ENCODE measurements around the gene ABHD16B. TPM values are rescaled to one million over a fixed set of nuclear protein-coding genes. Genes with fewer than 3 reads are reported as not detected.

The ABHD16B gene
- total and polyA plus RNA-seq, 10 of the 15 experiments (the other 5 are each of a cell fraction or from before 2014, with no cell fraction given): 0.13 TPM; not detected in 9

DNA sequence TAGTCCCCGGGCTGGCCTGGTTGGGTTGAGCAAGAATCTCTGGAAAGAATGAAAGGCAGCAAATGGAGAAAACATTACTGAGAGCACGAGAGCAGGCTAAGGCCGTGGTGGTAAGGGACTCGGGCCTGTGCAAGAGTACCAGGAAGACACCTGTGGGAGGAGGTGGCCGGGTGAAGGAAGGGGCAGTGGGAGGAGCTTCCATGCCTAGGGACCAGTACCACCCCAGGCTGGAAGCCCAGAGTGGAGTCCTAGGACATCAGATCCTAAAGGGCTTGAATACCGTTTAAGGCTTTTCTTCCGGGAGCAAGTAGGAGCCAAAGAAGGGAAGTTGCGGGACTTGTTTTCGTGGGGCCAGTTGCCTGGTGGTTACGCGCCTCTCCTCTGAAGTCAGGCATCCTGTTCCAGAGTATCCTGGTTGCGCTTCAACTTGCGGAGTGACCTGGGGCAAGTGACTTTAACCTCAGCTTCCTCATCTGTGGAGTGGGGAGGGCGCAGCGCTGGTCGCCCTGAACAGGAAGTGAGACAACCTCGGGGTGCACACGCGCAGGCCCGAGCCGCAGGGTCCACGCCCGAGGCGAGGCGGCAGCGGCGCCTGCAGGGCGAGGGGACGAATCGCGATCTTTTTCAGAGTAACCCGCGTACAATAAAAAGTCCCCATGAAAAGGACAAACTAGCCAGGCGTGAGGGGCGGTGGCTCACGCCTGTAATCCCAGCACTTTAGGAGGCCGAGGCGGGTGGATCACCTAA lies 2.7 kb downstream of the ABHD16B start (continued):
- TF ChIP-seq, protein P1, sequence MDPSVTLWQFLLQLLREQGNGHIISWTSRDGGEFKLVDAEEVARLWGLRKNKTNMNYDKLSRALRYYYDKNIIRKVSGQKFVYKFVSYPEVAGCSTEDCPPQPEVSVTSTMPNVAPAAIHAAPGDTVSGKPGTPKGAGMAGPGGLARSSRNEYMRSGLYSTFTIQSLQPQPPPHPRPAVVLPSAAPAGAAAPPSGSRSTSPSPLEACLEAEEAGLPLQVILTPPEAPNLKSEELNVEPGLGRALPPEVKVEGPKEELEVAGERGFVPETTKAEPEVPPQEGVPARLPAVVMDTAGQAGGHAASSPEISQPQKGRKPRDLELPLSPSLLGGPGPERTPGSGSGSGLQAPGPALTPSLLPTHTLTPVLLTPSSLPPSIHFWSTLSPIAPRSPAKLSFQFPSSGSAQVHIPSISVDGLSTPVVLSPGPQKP (IDR thresholded peaks at IDR 0.05; ENCODE audit: low read depth, low read length): peak; percentile 65; the same call in 1 of the 2 replicates

DNA sequence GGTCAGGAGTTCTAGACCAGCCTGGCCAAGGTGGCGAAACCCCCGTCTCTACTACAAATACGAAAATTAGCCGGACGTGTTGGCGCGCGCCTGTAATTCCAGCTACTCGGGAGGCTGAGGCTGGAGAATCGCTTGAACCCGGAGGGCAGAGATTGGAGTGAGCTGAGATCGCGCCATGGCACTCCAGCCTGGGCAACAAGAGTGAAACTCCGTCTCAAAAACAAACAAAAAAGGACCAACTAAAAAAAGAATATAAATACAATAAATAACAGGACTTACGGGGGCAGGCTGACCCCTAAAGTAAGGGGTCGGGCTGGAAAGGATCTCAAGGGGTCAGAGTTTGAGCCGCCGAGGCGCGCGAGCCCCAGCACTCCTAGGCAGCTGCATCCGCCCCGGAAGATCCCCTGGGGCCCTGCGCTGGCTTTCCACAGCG lies 3.3 kb downstream of the ABHD16B start:
- Histone ChIP-seq H3K4me1 (ENCODE audit: control insufficient read depth, insufficient read depth, low read length) (peaks cover 7% of the 10 kb centered on the region), H3K4me3 (peak overlapping the region; percentile 96), H3K27ac (ENCODE audit: control insufficient read depth, insufficient read depth) (peak overlapping the region; percentile 90), H3K36me3 (ENCODE audit: control insufficient read depth in 2 of 2, insufficient read depth in 2 of 2, low read length in 1 of 2) (peaks cover 4 to 6% of the 10 kb centered on the region in 2 experiments; a peak in 3 of 4 replicates), H3K79me2 (ENCODE audit: control insufficient read depth, insufficient read depth, low read length) (peaks cover 33% of the 10 kb centered on the region), H4K20me1 (ENCODE audit: control insufficient read depth, insufficient read depth) (no peaks in the 10 kb centered on the region), H3K27me3 (replicated peaks in 1 of 2; ENCODE audit: control insufficient read depth in 2 of 2, insufficient read depth in 2 of 2, low read length in 1 of 2) (no peaks in the 10 kb centered on the region), H3K9me3 (replicated peaks; ENCODE audit: control insufficient read depth, insufficient read depth, low read length) (no peaks in the 10 kb centered on the region), H3K9ac (ENCODE audit: control insufficient read depth, insufficient read depth, low read length) (peak overlapping the region; percentile 82), H2AFZ (ENCODE audit: control insufficient read depth, low read depth, low read length) (peak overlapping the region; percentile 90), H3K4me2 (ENCODE audit: control insufficient read depth, insufficient read depth) (peak overlapping the region; percentile 74)
- under 1% methylated on average over 25 of the region's 25 CpGs for WGBS (ENCODE audit: insufficient coverage, insufficient replicate concordance, low lambda C conversion rate, missing lambda C conversion rate)
- ChIA-PET RAD21 (ENCODE audit: unreplicated experiment) (interaction anchor here (0.8 to 3.2 kb wide), 25 partner anchors 14 to 327 kb away, joined by 3 to 18 read pairs (median 4); partner anchors contain the start of genes ARFRP1, LIME1, PTK6 and RTEL1), SMC1A (ENCODE audit: uncharacterized antibody, unreplicated experiment) (interaction anchor here (1.1 to 3.5 kb wide), 9 partner anchors 10 to 327 kb away, joined by 3 to 19 read pairs (median 6); partner anchors contain the start of genes ARFRP1, DNAJC5, PTK6 and ZGPAT), CTCF (interaction anchor here (0.8 to 4.4 kb wide), 20 partner anchors 13 to 326 kb away, joined by 3 to 38 read pairs (median 6); partner anchors contain the start of genes ARFRP1, HELZ2, LIME1 and PRPF6), POLR2A (interaction anchor here (0.8 to 1.8 kb wide), 7 partner anchors 32 to 327 kb away, joined by 3 to 6 read pairs (median 4); partner anchors contain the start of genes ARFRP1, LIME1, PRPF6 and RTEL1)
- intact Hi-C loops (cut with micrococcal nuclease; ENCODE audit: unreplicated experiment) (loop anchor here (1.0 to 10.0 kb wide), 5 partner anchors 78 to 326 kb away; partner anchors contain the start of genes ARFRP1 and LIME1), in situ Hi-C loops (cut with MboI) (no loop called here)
- BruUV-seq (replicated peaks): no TSS peak
- FAIRE-seq (no peak), DNase-seq (ENCODE audit: low read depth, low spot score) (no peak), ATAC-seq (peak; percentile 0; the same call in 1 of the 3 replicates)
- TF ChIP-seq LARP7 (IDR thresholded peaks at IDR 0.05): 0 out of 2 replicates have a peak, but pooled peaks have one; percentile 38
- TF ChIP-seq, protein P2, sequence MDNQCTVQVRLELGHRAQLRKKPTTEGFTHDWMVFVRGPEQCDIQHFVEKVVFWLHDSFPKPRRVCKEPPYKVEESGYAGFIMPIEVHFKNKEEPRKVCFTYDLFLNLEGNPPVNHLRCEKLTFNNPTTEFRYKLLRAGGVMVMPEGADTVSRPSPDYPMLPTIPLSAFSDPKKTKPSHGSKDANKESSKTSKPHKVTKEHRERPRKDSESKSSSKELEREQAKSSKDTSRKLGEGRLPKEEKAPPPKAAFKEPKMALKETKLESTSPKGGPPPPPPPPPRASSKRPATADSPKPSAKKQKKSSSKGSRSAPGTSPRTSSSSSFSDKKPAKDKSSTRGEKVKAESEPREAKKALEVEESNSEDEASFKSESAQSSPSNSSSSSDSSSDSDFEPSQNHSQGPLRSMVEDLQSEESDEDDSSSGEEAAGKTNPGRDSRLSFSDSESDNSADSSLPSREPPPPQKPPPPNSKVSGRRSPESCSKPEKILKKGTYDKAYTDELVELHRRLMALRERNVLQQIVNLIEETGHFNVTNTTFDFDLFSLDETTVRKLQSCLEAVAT (IDR thresholded peaks at IDR 0.05): no peak; the same call in 1 of the 2 replicates
- 0 out of 2 replicates have a peak, but pooled peaks have one; percentile 3 for TF ChIP-seq POLR2AphosphoS5 (IDR thresholded peaks at IDR 0.05; ENCODE audit: low read length)
- TF ChIP-seq, protein P3, sequence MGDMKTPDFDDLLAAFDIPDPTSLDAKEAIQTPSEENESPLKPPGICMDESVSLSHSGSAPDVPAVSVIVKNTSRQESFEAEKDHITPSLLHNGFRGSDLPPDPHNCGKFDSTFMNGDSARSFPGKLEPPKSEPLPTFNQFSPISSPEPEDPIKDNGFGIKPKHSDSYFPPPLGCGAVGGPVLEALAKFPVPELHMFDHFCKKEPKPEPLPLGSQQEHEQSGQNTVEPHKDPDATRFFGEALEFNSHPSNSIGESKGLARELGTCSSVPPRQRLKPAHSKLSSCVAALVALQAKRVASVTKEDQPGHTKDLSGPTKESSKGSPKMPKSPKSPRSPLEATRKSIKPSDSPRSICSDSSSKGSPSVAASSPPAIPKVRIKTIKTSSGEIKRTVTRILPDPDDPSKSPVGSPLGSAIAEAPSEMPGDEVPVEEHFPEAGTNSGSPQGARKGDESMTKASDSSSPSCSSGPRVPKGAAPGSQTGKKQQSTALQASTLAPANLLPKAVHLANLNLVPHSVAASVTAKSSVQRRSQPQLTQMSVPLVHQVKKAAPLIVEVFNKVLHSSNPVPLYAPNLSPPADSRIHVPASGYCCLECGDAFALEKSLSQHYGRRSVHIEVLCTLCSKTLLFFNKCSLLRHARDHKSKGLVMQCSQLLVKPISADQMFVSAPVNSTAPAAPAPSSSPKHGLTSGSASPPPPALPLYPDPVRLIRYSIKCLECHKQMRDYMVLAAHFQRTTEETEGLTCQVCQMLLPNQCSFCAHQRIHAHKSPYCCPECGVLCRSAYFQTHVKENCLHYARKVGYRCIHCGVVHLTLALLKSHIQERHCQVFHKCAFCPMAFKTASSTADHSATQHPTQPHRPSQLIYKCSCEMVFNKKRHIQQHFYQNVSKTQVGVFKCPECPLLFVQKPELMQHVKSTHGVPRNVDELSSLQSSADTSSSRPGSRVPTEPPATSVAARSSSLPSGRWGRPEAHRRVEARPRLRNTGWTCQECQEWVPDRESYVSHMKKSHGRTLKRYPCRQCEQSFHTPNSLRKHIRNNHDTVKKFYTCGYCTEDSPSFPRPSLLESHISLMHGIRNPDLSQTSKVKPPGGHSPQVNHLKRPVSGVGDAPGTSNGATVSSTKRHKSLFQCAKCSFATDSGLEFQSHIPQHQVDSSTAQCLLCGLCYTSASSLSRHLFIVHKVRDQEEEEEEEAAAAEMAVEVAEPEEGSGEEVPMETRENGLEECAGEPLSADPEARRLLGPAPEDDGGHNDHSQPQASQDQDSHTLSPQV (IDR thresholded peaks at IDR 0.05): no peak
- no peak for TF ChIP-seq BMI1 (IDR thresholded peaks at IDR 0.05; ENCODE audit: borderline replicate concordance)
- peak in 1 of 2 experiments; percentile 5; a peak in 1 of 4 replicates for TF ChIP-seq IKZF2 (IDR thresholded peaks at IDR 0.05)
- no peak for TF ChIP-seq SMAD5 (IDR thresholded peaks at IDR 0.05; ENCODE audit: low read depth)
- TF ChIP-seq ZNF622 (IDR thresholded peaks at IDR 0.05): no peak
- no peak for TF ChIP-seq RAD21 (IDR thresholded peaks at IDR 0.05; ENCODE audit: insufficient read depth, low read depth, low read length)
